Measurements from ENCODE around the gene GALNT2. TPM values are rescaled to one million over a fixed set of nuclear protein-coding genes. Genes with fewer than 3 reads are reported as not detected.

GALNT2 gene
- total and polyA plus RNA-seq, 4 donors: 47.5 to 182 (median 114) TPM

DNA sequence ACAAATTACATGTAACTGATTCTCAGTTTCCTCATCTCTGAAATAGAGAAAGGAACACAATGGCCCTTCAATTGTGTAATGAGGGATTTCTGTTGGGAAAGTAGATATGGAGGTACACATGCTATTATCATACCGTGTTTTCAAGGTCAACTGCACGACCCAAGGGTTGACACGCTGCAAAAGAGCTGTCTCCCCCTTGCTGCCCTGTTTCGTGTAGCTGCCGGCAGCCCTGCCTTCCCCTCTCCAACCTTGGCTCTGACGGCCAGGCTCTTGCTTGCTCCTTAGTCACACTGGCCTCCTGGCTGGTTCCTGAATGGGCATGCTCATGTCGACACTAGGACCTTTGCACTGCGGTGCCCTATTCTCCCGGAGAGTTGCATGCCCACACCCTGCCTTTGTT, 134.4 kb downstream of the GALNT2 start:
- H3K4me1 ChIP-seq (ENCODE audit: control insufficient read depth in 4 of 4, insufficient read depth in 4 of 4, low read length in 3 of 4): no peaks in the 10 kb centered on the region
- H3K9ac ChIP-seq (ENCODE audit: low read depth in 1 of 2, low read length in 2 of 2): no peak overlapping the region
- TF ChIP-seq, protein P1, sequence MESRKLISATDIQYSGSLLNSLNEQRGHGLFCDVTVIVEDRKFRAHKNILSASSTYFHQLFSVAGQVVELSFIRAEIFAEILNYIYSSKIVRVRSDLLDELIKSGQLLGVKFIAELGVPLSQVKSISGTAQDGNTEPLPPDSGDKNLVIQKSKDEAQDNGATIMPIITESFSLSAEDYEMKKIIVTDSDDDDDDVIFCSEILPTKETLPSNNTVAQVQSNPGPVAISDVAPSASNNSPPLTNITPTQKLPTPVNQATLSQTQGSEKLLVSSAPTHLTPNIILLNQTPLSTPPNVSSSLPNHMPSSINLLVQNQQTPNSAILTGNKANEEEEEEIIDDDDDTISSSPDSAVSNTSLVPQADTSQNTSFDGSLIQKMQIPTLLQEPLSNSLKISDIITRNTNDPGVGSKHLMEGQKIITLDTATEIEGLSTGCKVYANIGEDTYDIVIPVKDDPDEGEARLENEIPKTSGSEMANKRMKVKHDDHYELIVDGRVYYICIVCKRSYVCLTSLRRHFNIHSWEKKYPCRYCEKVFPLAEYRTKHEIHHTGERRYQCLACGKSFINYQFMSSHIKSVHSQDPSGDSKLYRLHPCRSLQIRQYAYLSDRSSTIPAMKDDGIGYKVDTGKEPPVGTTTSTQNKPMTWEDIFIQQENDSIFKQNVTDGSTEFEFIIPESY (IDR thresholded peaks at IDR 0.05): no peak
- TF ChIP-seq TAF1 (conservative IDR thresholded peaks at IDR 0.05) (no peak), YY1 (IDR thresholded peaks at IDR 0.05) (no peak), RAD21 (IDR thresholded peaks at IDR 0.05) (no peak), HNF4A (conservative IDR thresholded peaks at IDR 0.05) (peak in 1 of 2 donors; percentile 21), HNF4G (IDR thresholded peaks at IDR 0.05) (no peak), GABPA (IDR thresholded peaks at IDR 0.05 in 1 of 2, conservative IDR thresholded peaks at IDR 0.05 in 1 of 2) (no peak)
- TF ChIP-seq, protein P2, sequence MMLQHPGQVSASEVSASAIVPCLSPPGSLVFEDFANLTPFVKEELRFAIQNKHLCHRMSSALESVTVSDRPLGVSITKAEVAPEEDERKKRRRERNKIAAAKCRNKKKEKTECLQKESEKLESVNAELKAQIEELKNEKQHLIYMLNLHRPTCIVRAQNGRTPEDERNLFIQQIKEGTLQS (IDR thresholded peaks at IDR 0.05): no peak
- 86% methylated on average over 9 of the region's 9 CpGs for WGBS
- DNase-seq (ENCODE audit: low spot score): no peak
- no peaks in the 10 kb centered on the region for H3K27me3 ChIP-seq (ENCODE audit: control insufficient read depth in 4 of 4, insufficient read depth in 4 of 4, low read length in 3 of 4)
- no peak overlapping the region for H3K27ac ChIP-seq (ENCODE audit: low read depth in 1 of 2, low read length in 2 of 2)
- no peaks in the 10 kb centered on the region for H3K9me3 ChIP-seq (ENCODE audit: control insufficient read depth in 4 of 4, low read length in 3 of 4)
- H3K4me3 ChIP-seq (ENCODE audit: low read depth in 1 of 3, low read length in 3 of 3): no peak overlapping the region
- peaks cover 4 to 30% (median 17%) of the 10 kb centered on the region in 4 donors for H3K36me3 ChIP-seq (ENCODE audit: control insufficient read depth in 4 of 4, insufficient read depth in 3 of 4, low read depth in 1 of 4, low read length in 3 of 4)

DNA sequence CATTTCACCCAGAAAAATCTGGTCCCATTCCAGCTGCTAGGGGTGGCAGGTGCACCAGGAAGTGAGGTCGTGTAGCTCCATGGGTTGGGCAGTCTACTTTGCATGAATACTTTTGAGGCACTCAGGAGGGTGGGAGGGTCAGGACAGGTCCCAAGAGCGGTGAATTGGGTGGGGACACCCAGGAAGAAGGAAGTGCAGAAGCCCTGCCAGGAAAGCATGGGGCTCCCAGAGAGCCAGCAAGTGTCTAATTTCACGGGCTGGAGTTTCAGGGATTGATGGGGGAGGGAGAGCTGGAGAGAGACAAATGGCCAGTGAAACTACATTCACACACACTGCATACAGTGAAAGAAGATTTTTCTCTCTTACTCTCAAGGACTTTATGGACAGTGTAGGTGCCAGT, 137.8 kb downstream of the GALNT2 start:
- TF ChIP-seq HNF4G (IDR thresholded peaks at IDR 0.05) (no peak), JUND (IDR thresholded peaks at IDR 0.05) (no peak), RXRA (IDR thresholded peaks at IDR 0.05) (no peak)
- TF ChIP-seq, protein P2 (IDR thresholded peaks at IDR 0.05): no peak
- TF ChIP-seq, protein P3, sequence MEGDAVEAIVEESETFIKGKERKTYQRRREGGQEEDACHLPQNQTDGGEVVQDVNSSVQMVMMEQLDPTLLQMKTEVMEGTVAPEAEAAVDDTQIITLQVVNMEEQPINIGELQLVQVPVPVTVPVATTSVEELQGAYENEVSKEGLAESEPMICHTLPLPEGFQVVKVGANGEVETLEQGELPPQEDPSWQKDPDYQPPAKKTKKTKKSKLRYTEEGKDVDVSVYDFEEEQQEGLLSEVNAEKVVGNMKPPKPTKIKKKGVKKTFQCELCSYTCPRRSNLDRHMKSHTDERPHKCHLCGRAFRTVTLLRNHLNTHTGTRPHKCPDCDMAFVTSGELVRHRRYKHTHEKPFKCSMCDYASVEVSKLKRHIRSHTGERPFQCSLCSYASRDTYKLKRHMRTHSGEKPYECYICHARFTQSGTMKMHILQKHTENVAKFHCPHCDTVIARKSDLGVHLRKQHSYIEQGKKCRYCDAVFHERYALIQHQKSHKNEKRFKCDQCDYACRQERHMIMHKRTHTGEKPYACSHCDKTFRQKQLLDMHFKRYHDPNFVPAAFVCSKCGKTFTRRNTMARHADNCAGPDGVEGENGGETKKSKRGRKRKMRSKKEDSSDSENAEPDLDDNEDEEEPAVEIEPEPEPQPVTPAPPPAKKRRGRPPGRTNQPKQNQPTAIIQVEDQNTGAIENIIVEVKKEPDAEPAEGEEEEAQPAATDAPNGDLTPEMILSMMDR (IDR thresholded peaks at IDR 0.05; ENCODE audit: low read depth, low read length, missing input control): no peak
- TF ChIP-seq, protein P4, sequence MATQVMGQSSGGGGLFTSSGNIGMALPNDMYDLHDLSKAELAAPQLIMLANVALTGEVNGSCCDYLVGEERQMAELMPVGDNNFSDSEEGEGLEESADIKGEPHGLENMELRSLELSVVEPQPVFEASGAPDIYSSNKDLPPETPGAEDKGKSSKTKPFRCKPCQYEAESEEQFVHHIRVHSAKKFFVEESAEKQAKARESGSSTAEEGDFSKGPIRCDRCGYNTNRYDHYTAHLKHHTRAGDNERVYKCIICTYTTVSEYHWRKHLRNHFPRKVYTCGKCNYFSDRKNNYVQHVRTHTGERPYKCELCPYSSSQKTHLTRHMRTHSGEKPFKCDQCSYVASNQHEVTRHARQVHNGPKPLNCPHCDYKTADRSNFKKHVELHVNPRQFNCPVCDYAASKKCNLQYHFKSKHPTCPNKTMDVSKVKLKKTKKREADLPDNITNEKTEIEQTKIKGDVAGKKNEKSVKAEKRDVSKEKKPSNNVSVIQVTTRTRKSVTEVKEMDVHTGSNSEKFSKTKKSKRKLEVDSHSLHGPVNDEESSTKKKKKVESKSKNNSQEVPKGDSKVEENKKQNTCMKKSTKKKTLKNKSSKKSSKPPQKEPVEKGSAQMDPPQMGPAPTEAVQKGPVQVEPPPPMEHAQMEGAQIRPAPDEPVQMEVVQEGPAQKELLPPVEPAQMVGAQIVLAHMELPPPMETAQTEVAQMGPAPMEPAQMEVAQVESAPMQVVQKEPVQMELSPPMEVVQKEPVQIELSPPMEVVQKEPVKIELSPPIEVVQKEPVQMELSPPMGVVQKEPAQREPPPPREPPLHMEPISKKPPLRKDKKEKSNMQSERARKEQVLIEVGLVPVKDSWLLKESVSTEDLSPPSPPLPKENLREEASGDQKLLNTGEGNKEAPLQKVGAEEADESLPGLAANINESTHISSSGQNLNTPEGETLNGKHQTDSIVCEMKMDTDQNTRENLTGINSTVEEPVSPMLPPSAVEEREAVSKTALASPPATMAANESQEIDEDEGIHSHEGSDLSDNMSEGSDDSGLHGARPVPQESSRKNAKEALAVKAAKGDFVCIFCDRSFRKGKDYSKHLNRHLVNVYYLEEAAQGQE (IDR thresholded peaks at IDR 0.05): no peak
- 74% methylated on average over 3 of the region's 3 CpGs for WGBS
- peaks cover 0 to 4% (median 2%) of the 10 kb centered on the region in 4 donors for H3K4me1 ChIP-seq (ENCODE audit: control insufficient read depth in 4 of 4, insufficient read depth in 4 of 4, low read length in 3 of 4)
- no peak for DNase-seq (ENCODE audit: low spot score)
- no peaks in the 10 kb centered on the region for H3K27me3 ChIP-seq (ENCODE audit: control insufficient read depth in 4 of 4, insufficient read depth in 4 of 4, low read length in 3 of 4)
- no peak overlapping the region for H3K9ac ChIP-seq (ENCODE audit: low read depth in 1 of 2, low read length in 2 of 2)
- H3K9me3 ChIP-seq (ENCODE audit: control insufficient read depth in 4 of 4, low read length in 3 of 4): no peaks in the 10 kb centered on the region
- no peak overlapping the region for H3K4me3 ChIP-seq (ENCODE audit: low read depth in 1 of 3, low read length in 3 of 3)
- H3K36me3 ChIP-seq (ENCODE audit: control insufficient read depth in 4 of 4, insufficient read depth in 3 of 4, low read depth in 1 of 4, low read length in 3 of 4): peaks cover 2 to 33% (median 17%) of the 10 kb centered on the region in 4 donors
- H3K27ac ChIP-seq (ENCODE audit: low read depth in 1 of 2, low read length in 2 of 2): no peak overlapping the region
